OCI-LY7 (cell line): ENCODE results near the gene CPS1.

Experiments used
- CTCF ChIP-seq: fragments of 200-600 bp; sonication (generic); conservative IDR thresholded peaks from 2 replicates; pipeline ENCODE4 v1.5.1; 2014; ENCODE audit warnings: mild to moderate bottlenecking, antibody characterized with exemption, low read length, moderate library complexity, mixed read lengths
- EZH2phosphoT487 ChIP-seq: fragments of 200-600 bp; sonication (generic); IDR thresholded peaks from 2 replicates; pipeline ENCODE4 v1.6.1; 2018; ENCODE audit warnings: low read depth, borderline replicate concordance, mild to moderate bottlenecking, mixed run types, antibody characterized with exemption, low read length, moderate library complexity, mixed read lengths

DNA sequence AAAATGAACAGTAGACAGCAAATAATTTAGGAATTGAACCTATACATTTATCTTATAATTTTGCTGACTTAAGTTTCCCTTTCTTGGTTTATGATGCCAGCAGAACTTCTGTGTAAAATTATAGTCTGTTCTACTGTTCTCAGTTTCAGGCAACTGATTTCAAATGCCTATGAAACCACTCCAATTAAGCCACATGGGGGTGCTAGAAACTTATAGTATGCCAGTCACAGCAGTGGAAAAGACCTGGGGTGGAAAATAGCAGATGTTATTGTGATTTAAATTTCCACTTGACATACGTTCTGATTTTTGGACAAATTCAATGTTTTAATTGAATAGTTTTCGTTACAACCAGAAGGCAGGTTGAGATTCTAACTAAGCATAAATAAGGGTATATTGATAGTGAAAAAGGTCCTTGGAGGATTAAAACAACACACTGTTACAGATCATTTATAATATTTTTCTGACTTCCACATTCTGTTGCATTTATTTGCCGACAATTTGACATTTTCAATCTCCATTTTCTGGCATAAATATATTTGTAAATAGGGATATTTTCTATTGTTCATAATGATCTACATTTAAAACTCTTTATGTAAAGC lies 61.4 kb downstream of the CPS1 start:
- TF ChIP-seq CTCF (peak; percentile 77), EZH2phosphoT487 (no peak)
